GM12891 (cell line): Measurements from ENCODE around the gene UBE2E1.

ENCODE experiments used
- PAX5 ChIP-seq: IDR thresholded peaks from 2 replicates; pipeline ENCODE4 v1.6.1; 2011; ENCODE audit warnings: low read length, moderate library complexity, mild to moderate bottlenecking; ENCODE audit not compliant: insufficient read depth, severe bottlenecking
- POLR2A ChIP-seq: IDR thresholded peaks from 2 replicates; pipeline ENCODE4 v1.6.1; 2011; ENCODE audit warnings: low read depth, low read length, control low read depth
- POLR2AphosphoS5 ChIP-seq: IDR thresholded peaks from 2 replicates; pipeline ENCODE4 v1.6.1; 2011; ENCODE audit warnings: low read depth, low read length, control low read depth
- POU2F2 ChIP-seq: IDR thresholded peaks from 2 replicates; pipeline ENCODE4 v1.6.1; 2011; ENCODE audit warnings: low read depth, mild to moderate bottlenecking, control low read depth, low read length, moderate library complexity
- SPI1 ChIP-seq: IDR thresholded peaks from 2 replicates; pipeline ENCODE4 v1.6.1; 2011; ENCODE audit warnings: low read depth, low read length, control low read depth
- TAF1 ChIP-seq: IDR thresholded peaks from 2 replicates; pipeline ENCODE4 v1.6.1; 2011; ENCODE audit warnings: low read depth, low read length, control low read depth

DNA sequence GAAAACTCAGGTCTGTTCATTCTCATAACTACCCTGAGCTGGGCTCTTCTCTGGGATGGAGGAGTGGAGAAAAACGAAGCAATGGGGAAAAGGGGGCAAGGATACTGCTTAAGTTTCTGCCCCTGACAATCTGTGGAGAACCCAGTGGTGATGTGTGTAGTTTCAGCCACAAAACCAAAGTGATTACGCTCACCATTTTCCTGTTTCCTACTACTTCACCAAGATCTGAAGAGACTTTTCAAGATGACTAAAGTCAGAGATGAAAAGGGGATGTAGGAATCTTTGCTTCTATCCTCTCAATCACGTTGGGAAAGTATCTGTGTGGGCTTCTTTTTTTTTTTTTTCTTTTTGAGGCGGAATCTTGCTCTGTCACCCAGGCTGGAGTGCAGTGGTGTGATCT is 8.3 kb upstream of the UBE2E1 start:
- TF ChIP-seq POLR2AphosphoS5 (no peak), POLR2A (no peak), TAF1 (no peak), SPI1 (peak; percentile 74), POU2F2 (no peak), PAX5 (no peak)
